B cell (primary cell): Measurements from ENCODE around the gene NPAS2. TPM values are rescaled to one million over a fixed set of nuclear protein-coding genes. Genes with fewer than 3 reads are reported as not detected.

Experiments used
- ATAC-seq: fragments of 200-7000 bp; cut with Tn5 transposase; one replicate; pipeline ENCODE4 v1.10.0; 2021; ENCODE audit warnings: low read depth, mild to moderate bottlenecking, moderate number of reproducible peaks, moderate library complexity
- CTCF ChIA-PET: fragments of 350-600 bp; sonication (Branson Sonifier 250); formaldehyde crosslinking; loops from one replicate; lab custom pipeline; 2021; ENCODE audit warnings: antibody characterized with exemption, inconsistent platforms; lab: Charles Lee
- POLR2A ChIA-PET: fragments of 350-600 bp; sonication (Branson Sonifier 250); formaldehyde crosslinking; loops from one replicate; lab custom pipeline; 2021; ENCODE audit warnings: antibody characterized with exemption; lab: Charles Lee
- DNase-seq: peaks from one replicate; pipeline ENCODE4 v3.0.0; 2013
- H2AFZ ChIP-seq: 2 replicates; pipeline ENCODE4 v1.6.1; 2012; ENCODE audit warnings: mild to moderate bottlenecking, low read depth, low read length; ENCODE audit not compliant: insufficient read depth, poor library complexity, severe bottlenecking
- H3K27ac ChIP-seq, 2 donors: 1 replicate in 1 of 2; 2 replicates in 1 of 2; pipeline ENCODE4 v1.5.1; 2012 to 2013; ENCODE audit warnings: low read length in 2 of 2, mild to moderate bottlenecking in 2 of 2, moderate library complexity in 1 of 2
- H3K27me3 ChIP-seq, 4 experiments: fragments of 200-600 bp in 1 of 4; sonication (generic) in 1 of 4; replicated peaks in 1 of 4; 1 replicate in 2 of 4; 2 replicates in 2 of 4; pipeline versions ENCODE4 v1.6.1 to v1.7.0; 2013 to 2016; ENCODE audit warnings: low read length in 3 of 4, mild to moderate bottlenecking in 2 of 4, mixed read lengths in 1 of 4, moderate library complexity in 1 of 4; ENCODE audit not compliant: insufficient read depth in 4 of 4, control insufficient read depth in 3 of 4; ENCODE audit errors: control extremely low read depth in 1 of 4
- H3K36me3 ChIP-seq, 2 experiments: replicated peaks in 1 of 2; 1 replicate in 1 of 2; 2 replicates in 1 of 2; pipeline versions ENCODE4 v1.6.1 to v1.7.1; 2013; ENCODE audit warnings: low read length in 1 of 2; ENCODE audit not compliant: insufficient read depth in 2 of 2, control insufficient read depth in 1 of 2; ENCODE audit errors: control extremely low read depth in 1 of 2, extremely low read depth in 1 of 2
- H3K4me1 ChIP-seq, 2 donors: fragments of 200-600 bp in 1 of 2; sonication (generic) in 1 of 2; 1 replicate in 1 of 2; 2 replicates in 1 of 2; pipeline versions ENCODE4 v1.5.1 to v1.6.1; 2013 to 2017; ENCODE audit warnings: low read length in 2 of 2; ENCODE audit not compliant: control insufficient read depth in 2 of 2, insufficient read depth in 2 of 2
- H3K4me2 ChIP-seq: replicated peaks from 2 replicates; pipeline ENCODE3; 2012; ENCODE audit warnings: mild to moderate bottlenecking, low read depth, low read length; ENCODE audit not compliant: poor library complexity, severe bottlenecking
- H3K4me3 ChIP-seq, 5 experiments: fragments of 200-600 bp in 1 of 5; sonication (generic) in 1 of 5; 1 replicate in 3 of 5; 2 replicates in 2 of 5; pipeline versions ENCODE4 v1.5.1 to v1.7.0; 2011 to 2016; ENCODE audit warnings: low read length in 4 of 5, mild to moderate bottlenecking in 4 of 5, low read depth in 2 of 5, control low read depth in 1 of 5, moderate library complexity in 1 of 5; ENCODE audit not compliant: insufficient read depth in 1 of 5; ENCODE audit errors: control extremely low read depth in 1 of 5, extremely low read depth in 1 of 5
- H3K79me2 ChIP-seq: fragments of 200-600 bp; sonication (generic); one replicate; pipeline ENCODE4 v1.6.0; 2016; ENCODE audit warnings: low read length; ENCODE audit not compliant: control insufficient read depth, insufficient read depth
- H3K9ac ChIP-seq: fragments of 200-600 bp; sonication (generic); 2 replicates; pipeline ENCODE4 v1.6.1; 2017; ENCODE audit warnings: mild to moderate bottlenecking, low read length, moderate library complexity
- H3K9me3 ChIP-seq, 3 donors: one replicate each; pipeline versions ENCODE4 v1.6.1 to v1.7.1; 2013; ENCODE audit warnings: low read length in 2 of 3; ENCODE audit not compliant: control insufficient read depth in 2 of 3, insufficient read depth in 1 of 3; ENCODE audit errors: control extremely low read depth in 1 of 3
- H4K20me1 ChIP-seq: 2 replicates; pipeline ENCODE4 v1.6.0; 2012; ENCODE audit warnings: mild to moderate bottlenecking, low read length; ENCODE audit not compliant: insufficient read depth, control insufficient read depth, poor library complexity, severe bottlenecking
- H3K27ac Mint-ChIP-seq: one replicate; pipeline ENCODE4 v1.8.0; 2021; ENCODE audit warnings: mixed read lengths
- H3K27me3 Mint-ChIP-seq: one replicate; pipeline ENCODE4 v1.8.0; 2021; ENCODE audit warnings: mixed read lengths
- H3K4me1 Mint-ChIP-seq: one replicate; pipeline ENCODE4 v1.8.0; 2021; ENCODE audit warnings: mixed read lengths
- H3K4me3 Mint-ChIP-seq: one replicate; pipeline ENCODE4 v1.8.0; 2021; ENCODE audit warnings: mixed read lengths
- H3K9me3 Mint-ChIP-seq: one replicate; pipeline ENCODE4 v1.8.0; 2022; ENCODE audit warnings: mixed read lengths; ENCODE audit not compliant: insufficient read depth
- CTCF ChIP-seq: fragments of 200-600 bp; IDR thresholded peaks from one replicate; pipeline ENCODE4 v1.8.0; 2022; ENCODE audit warnings: antibody characterized with exemption, mild to moderate bottlenecking
- EZH2 ChIP-seq: IDR thresholded peaks from 2 replicates; pipeline ENCODE4 v1.6.1; 2012; ENCODE audit warnings: borderline replicate concordance, low read depth, mild to moderate bottlenecking, moderate library complexity, low read length; ENCODE audit not compliant: insufficient read depth, poor library complexity, severe bottlenecking
- WGBS: methylation state at CpG from one replicate; pipeline ENCODE4 v1.1.5; 2013; ENCODE audit warnings: missing lambda C conversion rate; ENCODE audit not compliant: insufficient coverage; 5-methylcytosine and 5-hydroxymethylcytosine counted together
- intact Hi-C: fragments of 100-400 bp; cut with micrococcal nuclease; formaldehyde crosslinking; loops from one replicate; pipeline ENCODE4 v1.10.0; 2022
- polyA plus RNA-seq: library from polyadenylated mRNA; depleted of rRNA; stranded (reverse); fragments of >200 nt; gene quantifications from 2 replicates; pipeline ENCODE4 v1.2.3, GENCODE V29; 2012
- total RNA-seq, 2 donors: library from RNA; stranded (reverse); fragments of 120-200 nt in 1 of 2; gene quantifications; 1 replicate in 1 of 2; 2 replicates in 1 of 2; pipeline versions ENCODE4 v1.2.3 to v1.2.4, GENCODE V29; 2013 to 2022

Gene NPAS2
- total and polyA plus RNA-seq, 2 donors (not counting 1 experiment from before 2014, with no cell fraction given) = not detected

GRCh38 chr2:100821911-100822265 is 1.9 kb downstream of the NPAS2 start:
- ChIA-PET CTCF (no interaction called here), POLR2A (no interaction called here)
- Histone ChIP-seq H3K9me3 (no peaks in the 10 kb centered on the region), H3K27me3 (peaks cover 0 to 27% (median 17%) of the 10 kb centered on the region in 4 experiments), H4K20me1 (no peaks in the 10 kb centered on the region), H3K27ac (no peak overlapping the region), H3K36me3 (no peaks in the 10 kb centered on the region), H2AFZ (no peak overlapping the region), H3K79me2 (no peaks in the 10 kb centered on the region), H3K4me2 (no peak overlapping the region), H3K9ac (no peak overlapping the region), H3K4me3 (no peak overlapping the region), H3K4me1 (peaks cover 0 to 3% of the 10 kb centered on the region in 2 donors)
- no peak for ATAC-seq
- Mint-ChIP-seq H3K27ac (no peak overlapping the region), H3K4me1 (peaks cover 5% of the 10 kb centered on the region), H3K27me3 (peaks cover 44% of the 10 kb centered on the region), H3K9me3 (no peaks in the 10 kb centered on the region), H3K4me3 (no peak overlapping the region)
- intact Hi-C loops = no loop called here
- TF ChIP-seq EZH2 = no peak
- TF ChIP-seq CTCF = no peak
- DNase-seq = no peak
- 20% methylated on average over 3 of the region's 9 CpGs for WGBS

- no peak overlapping the region for H3K4me3 Mint-ChIP-seq
- ATAC-seq (no peak), DNase-seq (no peak)
- ChIA-PET CTCF (no interaction called here), POLR2A (no interaction called here)
- Histone ChIP-seq H3K79me2 (no peaks in the 10 kb centered on the region), H3K4me2 (no peak overlapping the region), H3K4me1 (peaks cover 0 to 3% of the 10 kb centered on the region in 2 donors), H3K27ac (no peak overlapping the region), H3K9me3 (no peaks in the 10 kb centered on the region), H3K36me3 (no peaks in the 10 kb centered on the region), H3K4me3 (no peak overlapping the region), H2AFZ (no peak overlapping the region), H3K9ac (no peak overlapping the region), H3K27me3 (peaks cover 0 to 22% (median 10%) of the 10 kb centered on the region in 4 experiments), H4K20me1 (no peaks in the 10 kb centered on the region)
- 82% methylated on average over 6 of the region's 9 CpGs for WGBS
- intact Hi-C loops = no loop called here
- H3K4me1 Mint-ChIP-seq = peaks cover 5% of the 10 kb centered on the region
- TF ChIP-seq CTCF = no peak
- H3K27me3 Mint-ChIP-seq = peaks cover 40% of the 10 kb centered on the region
- H3K9me3 Mint-ChIP-seq = no peaks in the 10 kb centered on the region
- H3K27ac Mint-ChIP-seq = no peak overlapping the region
These were observed 2.8 kb downstream of the NPAS2 start for GRCh38 chr2:100822587-100823248.
